GM04503 (cell line): ENCODE data around the gene HERC2.
"Not testable (repeated sequence)": the region's sequence is repeated elsewhere in the genome, so short reads cannot be mapped to it uniquely, and the experiment has no call there.

Experiments used
- DNase-seq: peaks from one replicate; pipeline ENCODE4 v3.0.0-alpha.2; 2012; ENCODE audit warnings: low read depth

HERC2 gene

GRCh38 chr15:28129231-28129848, 192.6 kb downstream of the HERC2 start:
- no peak for DNase-seq

GRCh38 chr15:28128031-28128430, 193.9 kb downstream of the HERC2 start:
- DNase-seq, result no peak

- DNase-seq, result no peak
Observed at GRCh38 chr15:28127036-28127435, 194.9 kb downstream of the HERC2 start.

- no peak for DNase-seq
Observed at GRCh38 chr15:28125673-28126651, 196.0 kb downstream of the HERC2 start.

GRCh38 chr15:28124841-28125240, 197.1 kb downstream of the HERC2 start:
- no peak for DNase-seq

- DNase-seq, result peak; percentile 28
Observed at GRCh38 chr15:28123408-28124023, 198.5 kb downstream of the HERC2 start.

- no peak for DNase-seq
Observed at GRCh38 chr15:28122038-28122949, 199.7 kb downstream of the HERC2 start.

- not testable (repeated sequence) for DNase-seq
Observed at GRCh38 chr15:28121577-28121976, 200.4 kb downstream of the HERC2 start.

- no peak for DNase-seq
Observed at GRCh38 chr15:28120359-28120640, 201.7 kb downstream of the HERC2 start.

- no peak for DNase-seq
Observed at GRCh38 chr15:28118531-28118930, 203.4 kb downstream of the HERC2 start.

GRCh38 chr15:28118083-28118482, 203.9 kb downstream of the HERC2 start:
- DNase-seq, result no peak

- no peak for DNase-seq
Observed at GRCh38 chr15:28117432-28117990, 204.5 kb downstream of the HERC2 start.

- no peak for DNase-seq
Observed at GRCh38 chr15:28116521-28117431, 205.2 kb downstream of the HERC2 start.

GRCh38 chr15:28115871-28116270, 206.1 kb downstream of the HERC2 start:
- DNase-seq, result no peak

GRCh38 chr15:28114721-28115622, 207.0 kb downstream of the HERC2 start:
- DNase-seq, result no peak

- no peak for DNase-seq
Observed at GRCh38 chr15:28114114-28114455, 207.9 kb downstream of the HERC2 start.

- no peak for DNase-seq
Observed at GRCh38 chr15:28113394-28114113, 208.4 kb downstream of the HERC2 start.

GRCh38 chr15:28112962-28113361, 209.0 kb downstream of the HERC2 start:
- no peak for DNase-seq
